Middle frontal gyrus (tissue), 1 donor: Measurements from ENCODE around the gene R3HDM1.
"Not testable (repeated sequence)": the region's sequence is repeated elsewhere in the genome, so short reads cannot be mapped to it uniquely, and the experiment has no call there.

ENCODE experiments used
- DNase-seq: peaks from one replicate; pipeline ENCODE4 v3.0.0-alpha.2; 2015; ENCODE audit warnings: low spot score; ENCODE audit errors: extremely low spot score

R3HDM1 gene

DNA sequence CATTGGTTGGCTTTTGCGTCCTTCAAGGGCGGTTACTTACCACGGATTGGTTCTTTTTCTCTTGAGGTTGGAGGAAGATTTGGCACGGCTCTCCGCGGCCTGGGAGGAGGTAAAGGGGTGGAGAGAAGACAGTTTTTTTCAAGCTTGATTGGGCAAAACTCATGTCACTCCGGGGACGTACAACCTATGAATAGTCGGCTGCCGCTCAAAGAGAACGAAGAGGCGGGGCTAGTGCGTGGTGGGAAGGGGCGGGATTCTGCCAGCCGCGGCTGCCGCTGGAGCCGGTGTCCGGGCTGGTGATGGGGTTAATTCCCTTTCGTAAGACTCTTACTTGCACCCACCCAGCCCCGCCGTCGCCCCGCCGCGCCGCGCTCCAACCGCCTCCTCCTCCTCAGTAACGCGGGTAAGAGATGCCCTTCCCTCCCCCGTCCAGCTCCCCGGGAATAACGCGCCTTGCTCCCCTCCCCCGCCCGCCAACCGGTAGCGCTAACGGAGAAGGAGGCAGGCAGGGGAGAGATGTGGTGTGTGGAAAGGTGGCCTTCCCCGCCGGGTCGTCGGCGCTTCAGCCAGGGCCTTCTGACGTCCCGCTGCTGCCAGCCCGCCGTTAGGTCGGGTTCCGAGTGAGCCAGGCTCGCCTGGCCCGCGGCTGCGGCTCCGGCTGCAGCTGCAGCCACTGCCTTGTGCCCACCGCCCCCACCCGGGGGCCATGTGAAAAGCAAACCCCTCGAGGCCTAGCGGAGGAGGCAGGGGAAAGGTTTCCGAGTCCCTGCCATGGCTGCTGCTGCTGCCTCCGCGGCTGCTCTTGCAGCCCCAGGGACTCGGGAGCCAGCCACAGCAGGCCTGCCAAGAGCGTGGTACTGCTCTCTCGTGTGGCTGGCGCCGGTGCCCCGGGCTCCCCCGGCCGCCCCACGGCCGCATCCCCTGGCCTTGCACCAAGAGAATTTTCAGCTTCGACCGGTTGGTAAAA is at the start of gene R3HDM1:
Gene R3HDM1, plus strand, starts transcription at position 254 of the 967 bp plus-strand sequence. CDS start 73,362 bp downstream, outside the sequence.
- peak; percentile 100 for DNase-seq

GRCh38 chr2:135485441-135485840 is 45.8 kb upstream of the R3HDM1 start:
- no peak for DNase-seq

GRCh38 chr2:135490376-135490775 is 40.9 kb upstream of the R3HDM1 start:
- DNase-seq: no peak

GRCh38 chr2:135494503-135494902 is 36.8 kb upstream of the R3HDM1 start:
- no peak for DNase-seq

DNA sequence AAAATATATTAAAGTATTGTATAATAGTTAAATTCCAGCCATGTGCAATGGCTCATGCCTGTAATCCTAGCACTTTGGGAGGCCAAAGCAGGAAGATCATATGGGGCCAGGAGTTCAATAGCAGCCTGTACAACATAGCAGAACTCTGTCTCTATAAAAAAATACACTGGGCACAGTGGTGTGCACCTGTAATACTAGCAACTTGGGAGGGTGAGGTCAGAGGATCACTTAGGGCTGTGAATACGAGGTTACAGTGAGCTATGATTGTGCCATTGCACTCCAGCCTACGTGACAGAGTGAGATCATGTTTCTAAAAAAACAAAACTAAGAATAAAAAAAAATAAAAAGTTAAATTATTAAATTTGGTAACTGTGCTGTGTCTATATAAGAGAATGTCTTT is 36.4 kb upstream of the R3HDM1 start:
- no peak for DNase-seq

DNA sequence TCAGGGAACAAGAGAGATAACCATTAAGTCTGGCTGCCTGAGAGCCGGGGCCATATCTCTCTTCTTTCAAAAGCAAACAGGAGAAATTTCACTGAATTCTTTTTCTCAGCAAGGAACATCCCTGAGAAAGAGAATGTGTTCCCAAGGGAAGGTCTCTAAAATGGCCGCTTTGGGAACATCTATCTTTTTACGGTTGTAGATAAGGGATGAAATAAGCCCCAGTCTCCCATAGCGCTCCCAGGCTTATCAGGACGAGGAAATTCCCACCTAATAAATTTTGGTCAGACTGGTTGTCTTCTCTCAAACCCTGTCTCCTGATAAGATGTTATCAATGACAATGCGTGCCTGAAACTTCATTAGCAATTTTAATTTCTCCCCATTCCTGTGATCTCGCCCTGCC is 32.7 kb upstream of the R3HDM1 start:
- not testable (repeated sequence) for DNase-seq

GRCh38 chr2:135504811-135505210 is 26.5 kb upstream of the R3HDM1 start:
- no peak for DNase-seq

- no peak for DNase-seq
These were observed 20.7 kb upstream of the R3HDM1 start for GRCh38 chr2:135510577-135510976.

- DNase-seq: no peak
These were observed 19.2 kb upstream of the R3HDM1 start for GRCh38 chr2:135512099-135512498.

GRCh38 chr2:135525786-135526185 is 5.5 kb upstream of the R3HDM1 start:
- no peak for DNase-seq

GRCh38 chr2:135528006-135528405 is 3.3 kb upstream of the R3HDM1 start:
- DNase-seq: no peak

- DNase-seq: peak; percentile 95
These were observed 712 bp upstream of the R3HDM1 start, which contains the start of gene ZRANB3 for GRCh38 chr2:135530313-135531230. Gene ZRANB3 (minus strand): TSS chr2:135531218.

- no peak for DNase-seq
These were observed 1.3 kb downstream of the R3HDM1 start for GRCh38 chr2:135532581-135532980.

GRCh38 chr2:135533545-135533944 is 2.3 kb downstream of the R3HDM1 start:
- not testable (repeated sequence) for DNase-seq

GRCh38 chr2:135546436-135546835 is 15.2 kb downstream of the R3HDM1 start:
- DNase-seq: no peak

- DNase-seq: no peak
These were observed 16.0 kb downstream of the R3HDM1 start for GRCh38 chr2:135547311-135547710.

- no peak for DNase-seq
These were observed 20.1 kb downstream of the R3HDM1 start for GRCh38 chr2:135551356-135551755.

- DNase-seq: no peak
These were observed 21.6 kb downstream of the R3HDM1 start for GRCh38 chr2:135552887-135553286.

GRCh38 chr2:135555311-135555710 is 24.0 kb downstream of the R3HDM1 start:
- no peak for DNase-seq

DNA sequence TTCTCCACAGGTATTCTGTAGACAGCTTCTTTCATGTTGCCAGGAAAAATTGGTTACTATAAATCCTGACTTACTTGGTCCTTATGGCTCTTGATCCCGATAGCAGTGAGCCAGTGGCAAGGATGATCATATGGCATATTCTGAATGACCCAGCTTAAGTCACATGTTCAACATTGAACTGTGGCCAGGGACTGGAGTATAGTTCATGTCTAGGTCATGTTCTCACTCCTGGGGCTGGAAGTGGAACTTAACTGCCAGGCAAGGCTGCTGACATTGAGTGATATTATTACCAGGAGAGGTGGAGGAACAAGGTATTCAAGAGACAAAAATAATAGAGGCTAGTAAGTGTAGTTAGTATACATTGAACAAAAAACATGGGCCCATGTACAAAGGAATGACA is 26.2 kb downstream of the R3HDM1 start:
- no peak for DNase-seq

DNA sequence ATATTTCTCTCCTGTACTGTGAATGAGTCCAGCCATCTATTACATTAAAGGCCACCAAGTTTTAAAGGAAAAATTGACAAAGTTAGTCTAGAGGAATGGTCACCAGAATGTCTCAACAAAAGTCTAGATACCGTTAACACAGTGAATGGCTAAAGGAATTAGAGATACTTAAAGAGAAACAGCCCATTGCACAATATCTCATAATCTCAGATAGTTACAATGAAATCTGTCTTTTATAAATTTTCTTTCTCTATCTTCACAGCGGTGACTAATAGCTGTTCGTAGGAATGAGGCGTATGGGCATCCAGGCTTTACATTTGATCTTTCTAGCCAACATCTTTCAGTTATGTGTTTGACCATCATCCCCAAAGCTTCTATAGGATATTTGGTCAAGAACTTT is 30.6 kb downstream of the R3HDM1 start:
- DNase-seq: no peak

- DNase-seq: no peak
These were observed 32.5 kb downstream of the R3HDM1 start for GRCh38 chr2:135563793-135564192.
